ENCODE results near the gene TOGARAM2.
"Not testable (repeated sequence)": the region's sequence is repeated elsewhere in the genome, so short reads cannot be mapped to it uniquely, and the experiment has no call there.

Gene TOGARAM2

DNA sequence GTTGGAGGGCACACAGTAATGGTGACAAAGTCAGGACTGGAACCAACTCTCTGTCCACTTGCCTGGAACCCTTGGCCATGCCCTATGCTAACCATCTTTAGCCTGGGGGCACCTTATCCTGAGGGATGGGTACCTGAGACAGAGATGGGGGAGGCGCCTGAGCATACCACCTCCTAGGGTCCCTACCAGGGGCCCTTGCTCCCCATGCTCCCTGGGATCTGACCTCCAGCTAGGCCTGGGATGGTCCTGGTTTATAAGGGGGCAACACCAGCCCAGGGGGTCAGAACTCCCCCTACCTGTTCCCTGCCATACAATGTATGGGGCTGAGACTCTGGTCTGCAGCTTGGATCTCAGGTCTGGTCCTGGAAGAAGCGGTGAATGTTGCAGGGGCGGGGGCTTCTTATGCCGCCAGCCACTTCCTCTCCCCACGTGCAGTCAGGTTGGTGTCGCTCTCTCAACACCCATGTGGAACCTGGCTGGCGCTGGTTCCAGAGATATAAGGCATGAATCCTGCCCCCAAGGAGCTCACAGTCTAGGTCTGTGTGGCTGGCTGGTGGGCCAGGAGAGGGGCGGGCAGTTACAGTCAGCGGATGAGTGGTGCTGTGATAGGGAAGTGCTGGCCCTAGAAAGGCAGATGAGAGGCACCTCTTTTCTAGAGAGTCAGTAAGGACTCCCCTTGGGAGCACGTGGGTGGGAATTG lies 3.8 kb upstream of the TOGARAM2 start:
- DNase-seq (ENCODE audit: low read depth in 3 of 3) = no peak

DNA sequence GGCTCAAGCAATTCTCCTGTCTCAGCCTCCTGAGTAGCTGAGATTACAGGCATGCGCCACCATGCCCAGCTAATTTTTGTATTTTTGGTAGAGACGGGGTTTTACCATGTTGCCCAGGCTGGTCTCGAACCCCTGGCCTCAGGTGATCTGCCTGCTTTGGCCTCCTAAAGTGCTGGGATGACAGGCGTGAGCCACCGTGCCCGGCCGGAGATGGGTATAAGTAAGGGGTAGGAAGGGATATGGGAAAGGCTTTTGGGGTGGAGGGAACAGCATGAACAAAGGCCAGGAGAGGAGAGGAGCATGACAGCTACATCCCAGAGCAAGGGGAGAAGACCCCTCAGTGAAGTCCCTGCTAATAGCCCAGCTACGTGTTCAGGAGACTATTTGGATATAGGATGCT lies 3.1 kb upstream of the TOGARAM2 start:
- not testable (repeated sequence) for DNase-seq (ENCODE audit: low read depth in 3 of 3)

DNA sequence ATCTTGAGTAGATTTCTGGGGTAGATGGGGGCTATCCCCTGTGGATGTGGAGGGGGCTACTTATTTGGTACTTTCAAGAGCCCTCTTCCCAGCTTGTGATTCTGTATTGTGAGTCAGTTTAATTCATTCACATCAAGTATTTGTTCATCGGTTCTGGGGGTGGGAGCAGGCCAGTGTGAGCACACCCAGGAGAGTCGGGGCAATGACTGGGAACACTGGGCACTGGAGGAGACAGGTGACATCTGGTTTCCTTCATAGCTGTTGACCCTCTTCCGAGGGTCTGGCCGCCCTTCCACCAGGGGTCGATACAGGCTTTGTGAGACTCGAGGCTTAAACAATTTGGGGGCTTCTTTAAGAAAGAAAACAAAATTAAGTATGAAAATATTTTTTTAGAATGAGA lies 2.5 kb upstream of the TOGARAM2 start:
- DNase-seq (ENCODE audit: low read depth in 3 of 3) = no peak

DNA sequence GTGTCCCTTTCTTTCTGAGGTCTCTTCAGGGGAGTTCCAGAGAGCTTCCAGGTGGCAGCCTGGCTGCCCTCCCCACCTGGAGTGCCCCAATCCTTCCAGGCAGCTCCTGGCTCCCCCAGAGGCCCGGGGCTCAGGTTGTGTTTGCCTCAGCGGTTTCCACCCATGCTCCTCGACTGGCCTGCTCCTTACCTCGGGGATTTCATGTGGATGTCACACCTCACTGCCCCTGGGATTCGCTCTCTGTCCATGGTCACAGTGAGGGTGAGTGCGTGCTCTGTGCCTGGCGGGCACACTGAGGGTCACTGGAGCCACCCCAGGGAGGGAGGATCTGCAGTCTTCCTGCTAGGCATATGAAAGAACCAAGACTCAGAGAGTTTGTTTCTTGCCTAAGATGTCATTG lies 2.1 kb upstream of the TOGARAM2 start:
- no peak for DNase-seq (ENCODE audit: low read depth in 3 of 3)

DNA sequence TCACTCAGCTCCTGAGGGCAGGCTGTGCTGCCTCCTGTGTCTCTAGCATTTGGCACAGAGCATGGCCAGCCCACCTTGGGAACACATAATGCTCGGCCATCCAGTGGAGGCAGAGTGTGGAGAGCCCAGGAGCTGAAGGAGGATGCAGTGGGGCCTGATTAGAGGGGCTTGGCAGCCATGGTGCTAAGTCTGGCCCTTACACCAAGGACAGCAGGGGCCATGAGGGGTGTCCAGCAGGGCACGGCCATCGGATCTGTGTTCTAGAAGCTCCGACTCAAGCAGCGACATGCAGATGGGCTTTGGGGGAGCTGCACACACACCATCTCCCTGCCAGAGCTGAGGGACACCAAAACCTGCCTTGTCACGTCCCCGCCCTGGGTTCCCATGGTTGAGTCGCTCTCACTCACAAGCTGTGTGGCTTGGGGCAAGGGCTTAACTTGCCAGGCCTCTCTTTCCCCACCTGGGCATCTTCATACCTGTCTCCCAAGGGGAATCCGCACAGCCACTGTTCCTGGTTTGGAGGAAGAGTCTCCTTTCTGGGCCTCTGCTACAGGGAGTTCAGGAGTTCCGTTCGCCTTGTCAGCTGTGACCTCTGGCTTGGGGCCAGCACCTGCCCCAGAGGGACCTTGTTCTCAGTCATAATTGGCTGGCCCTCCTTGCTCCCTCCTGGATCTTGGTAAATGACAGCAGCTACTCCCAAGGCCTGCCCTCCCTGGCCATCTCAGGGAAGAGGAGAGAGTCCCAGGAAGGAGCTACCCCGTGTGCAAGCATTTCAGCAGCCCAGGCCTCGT lies 1.3 kb upstream of the TOGARAM2 start:
- DNase-seq (ENCODE audit: low read depth in 3 of 3) = no peak

DNA sequence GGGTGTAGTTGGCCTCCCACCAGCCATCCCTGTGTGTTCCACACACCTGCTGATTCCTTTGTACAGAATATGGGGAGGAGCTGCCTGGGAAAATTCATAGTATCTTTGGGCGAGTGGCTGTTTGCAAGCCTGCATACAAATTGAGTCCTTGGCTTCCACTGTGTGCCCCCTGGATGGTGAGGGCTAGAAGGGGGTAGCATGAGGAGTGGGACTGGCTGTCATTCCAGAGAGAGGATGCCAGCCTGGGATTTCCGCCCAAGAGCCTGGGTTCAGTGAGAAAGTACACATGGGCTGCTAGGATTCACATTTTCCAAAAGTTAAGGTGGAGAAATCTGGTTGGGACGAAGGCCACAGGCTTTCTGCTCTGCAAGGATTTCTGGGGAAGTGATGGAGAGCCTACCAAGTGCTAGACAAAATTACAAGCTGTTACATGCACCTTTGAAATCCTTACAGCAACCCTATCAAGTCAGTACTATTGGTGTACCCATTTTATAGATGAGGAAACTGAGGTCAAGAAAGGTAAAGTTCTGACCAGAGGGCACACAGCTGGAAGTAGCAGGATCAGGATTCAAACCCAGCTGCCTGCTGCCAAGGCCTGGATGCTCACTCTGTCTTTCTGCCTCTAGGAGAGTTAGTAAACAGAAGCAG lies 606 bp upstream of the TOGARAM2 start:
- no peak for DNase-seq (ENCODE audit: low read depth in 3 of 3)

DNA sequence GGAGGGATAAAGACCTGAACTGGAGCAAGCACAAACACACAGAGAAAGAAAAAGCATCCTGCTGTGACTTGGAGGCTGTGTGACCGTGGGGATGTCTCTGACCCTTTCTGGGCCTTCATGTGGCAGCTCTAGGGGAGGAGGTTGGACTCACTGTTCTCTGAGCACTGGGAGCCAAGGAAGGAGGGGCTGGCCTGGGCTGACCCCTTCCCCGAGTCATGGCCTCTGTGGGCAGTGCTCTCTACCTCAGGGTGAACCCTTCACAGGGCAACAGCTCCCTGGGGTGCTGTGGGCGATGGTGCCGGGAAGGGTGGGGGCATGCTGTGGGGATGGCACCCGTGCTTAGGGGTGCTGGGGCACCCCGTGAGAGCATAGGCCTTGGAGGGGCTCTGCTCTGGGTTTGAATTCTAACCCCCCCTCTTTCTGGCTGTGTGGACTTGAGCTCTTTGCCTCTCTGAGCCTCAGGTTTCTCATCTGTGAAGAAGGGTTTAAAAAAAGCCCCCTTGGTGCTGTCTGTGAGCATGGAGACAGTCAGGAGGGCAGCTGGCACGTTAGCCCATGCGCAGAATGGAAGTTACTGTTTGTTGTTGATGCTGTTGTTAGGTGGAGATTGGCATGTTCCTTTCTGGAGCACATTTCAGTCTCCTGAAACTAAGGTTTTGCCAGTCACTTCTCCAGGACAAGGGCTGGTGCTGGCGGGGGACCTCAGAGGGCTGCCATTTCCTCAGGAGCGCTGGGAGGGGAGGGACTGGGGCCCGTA lies 700 bp downstream of the TOGARAM2 start:
- no peak for DNase-seq (ENCODE audit: low read depth in 3 of 3)

DNA sequence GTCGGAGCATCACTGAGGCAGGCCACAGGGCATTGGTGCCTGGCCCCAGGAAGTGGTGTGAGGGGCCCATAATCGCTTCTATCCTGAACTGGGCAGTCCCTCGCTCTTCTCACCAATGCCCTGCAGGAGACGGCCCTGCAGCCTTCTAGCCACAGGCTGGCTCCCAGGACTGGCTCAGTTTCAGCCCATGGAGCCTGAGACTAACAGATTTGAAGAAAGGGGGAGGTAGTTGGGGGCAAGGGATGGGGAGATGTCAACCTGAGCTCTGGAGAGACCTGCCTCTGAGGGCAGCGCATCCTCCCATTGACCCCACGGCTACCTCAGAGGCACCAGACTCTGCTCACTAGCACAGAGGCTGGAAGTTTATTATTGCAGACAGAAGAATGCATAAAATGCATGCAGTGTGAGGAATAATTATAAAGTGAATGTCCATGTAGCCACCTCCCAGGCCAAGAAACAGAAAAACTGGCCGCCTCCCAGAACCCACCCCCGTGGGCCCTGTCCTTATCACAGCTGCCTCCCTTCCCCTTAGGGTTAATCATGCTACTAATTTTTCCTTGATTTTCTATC lies 1.4 kb downstream of the TOGARAM2 start:
- DNase-seq (ENCODE audit: low read depth in 3 of 3) = no peak

DNA sequence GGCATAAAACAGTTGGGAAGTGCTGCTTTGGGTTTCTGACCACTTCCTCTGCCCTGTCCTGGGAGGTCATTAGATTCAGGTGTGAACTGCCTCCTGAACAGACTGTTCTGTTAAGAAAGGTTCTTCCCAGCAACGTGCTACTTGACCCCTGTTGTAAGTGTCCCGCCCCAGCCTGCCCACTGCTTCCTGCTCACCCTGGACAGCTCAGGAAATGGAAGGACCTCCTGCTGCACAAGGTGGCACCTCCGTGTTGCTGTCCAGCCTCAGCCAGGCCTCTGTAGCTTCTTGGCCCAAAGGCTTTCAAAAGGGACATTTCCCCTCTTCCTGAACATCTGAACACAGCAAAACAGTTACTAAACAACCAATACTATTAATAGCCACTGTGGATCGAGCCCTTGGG lies 5.3 kb downstream of the TOGARAM2 start:
- DNase-seq (ENCODE audit: low read depth in 3 of 3) = no peak

DNA sequence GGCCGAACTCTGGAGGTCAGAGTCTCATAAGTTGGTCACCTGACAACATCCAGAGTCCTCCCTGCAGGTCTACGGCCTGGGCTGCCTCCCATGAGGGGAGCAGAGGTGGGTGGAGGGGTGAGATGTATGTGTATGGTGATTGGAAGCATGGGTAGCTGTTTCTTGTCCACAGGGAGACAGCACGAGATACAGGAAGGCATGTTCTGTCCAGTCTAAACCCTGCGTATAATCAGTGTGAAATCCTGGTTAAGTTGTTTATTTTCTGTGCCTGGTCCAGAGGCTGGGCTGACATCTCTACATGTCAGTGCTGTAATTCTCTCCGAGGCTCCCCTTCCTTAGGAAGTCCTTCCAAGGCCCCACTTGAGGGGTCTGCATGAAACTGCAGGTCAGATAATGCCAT lies 8.9 kb downstream of the TOGARAM2 start:
- no peak for DNase-seq (ENCODE audit: low read depth in 3 of 3)

DNA sequence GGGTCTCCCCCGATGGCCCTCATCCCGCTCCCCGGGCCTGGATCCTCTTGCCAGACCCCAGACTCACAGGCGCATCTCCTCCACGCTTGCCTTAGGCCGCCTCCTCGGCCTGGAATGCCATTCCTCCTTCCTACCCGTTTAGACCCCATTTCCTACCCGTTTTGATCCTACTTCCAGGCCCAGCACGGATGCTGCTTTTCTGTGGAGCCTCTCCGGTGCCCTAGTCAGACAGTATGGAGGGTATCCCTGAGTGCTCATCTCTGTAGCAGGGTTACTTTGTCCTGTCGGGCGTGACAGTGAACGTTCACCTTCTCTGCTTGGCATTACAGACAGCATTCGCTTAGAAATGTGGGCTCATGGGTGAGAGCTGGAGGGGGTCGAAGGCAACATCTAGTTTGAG lies 9.3 kb downstream of the TOGARAM2 start:
- no peak for DNase-seq (ENCODE audit: low read depth in 3 of 3)

DNA sequence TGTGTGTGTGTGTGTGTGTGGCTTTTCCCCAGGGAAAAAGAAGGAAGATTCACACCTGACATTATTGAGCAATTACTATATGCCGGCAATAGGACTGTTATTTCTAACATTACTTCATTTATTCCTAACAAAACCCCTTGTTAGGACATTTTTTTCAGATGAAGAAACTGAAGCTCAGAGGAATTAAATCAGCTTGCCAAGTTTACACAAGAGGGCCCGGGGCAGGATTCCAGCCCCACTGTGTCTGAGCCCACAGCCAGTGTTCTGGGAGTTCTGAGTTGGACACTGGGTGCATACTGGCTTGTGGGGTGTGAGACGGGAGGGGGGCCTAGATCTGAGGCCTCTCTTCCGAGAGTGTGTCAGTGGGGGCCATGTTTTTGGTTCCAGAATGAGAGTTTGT lies 9.9 kb downstream of the TOGARAM2 start:
- DNase-seq (ENCODE audit: low read depth in 3 of 3) = no peak

DNA sequence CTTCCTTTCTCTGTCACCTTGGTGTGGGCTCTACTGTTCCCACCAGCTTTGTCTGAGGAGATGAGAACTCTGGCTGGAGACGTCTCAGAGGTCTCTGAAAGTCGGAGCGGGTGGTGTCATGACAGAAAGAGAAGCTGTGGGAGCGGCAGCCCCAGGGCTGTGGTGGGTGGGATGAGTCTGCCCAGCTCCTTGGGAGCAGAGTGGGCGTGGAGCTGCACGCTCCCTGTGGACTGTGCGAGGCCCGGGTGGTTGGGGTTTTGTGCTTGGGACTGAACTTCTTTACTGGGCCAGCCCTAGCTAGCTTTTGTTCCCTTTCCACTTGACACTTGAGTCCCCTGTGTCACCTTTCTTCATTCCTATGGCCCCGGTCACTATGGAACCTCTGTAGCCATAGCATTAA lies 10.4 kb downstream of the TOGARAM2 start:
- DNase-seq (ENCODE audit: low read depth in 3 of 3) = no peak

DNA sequence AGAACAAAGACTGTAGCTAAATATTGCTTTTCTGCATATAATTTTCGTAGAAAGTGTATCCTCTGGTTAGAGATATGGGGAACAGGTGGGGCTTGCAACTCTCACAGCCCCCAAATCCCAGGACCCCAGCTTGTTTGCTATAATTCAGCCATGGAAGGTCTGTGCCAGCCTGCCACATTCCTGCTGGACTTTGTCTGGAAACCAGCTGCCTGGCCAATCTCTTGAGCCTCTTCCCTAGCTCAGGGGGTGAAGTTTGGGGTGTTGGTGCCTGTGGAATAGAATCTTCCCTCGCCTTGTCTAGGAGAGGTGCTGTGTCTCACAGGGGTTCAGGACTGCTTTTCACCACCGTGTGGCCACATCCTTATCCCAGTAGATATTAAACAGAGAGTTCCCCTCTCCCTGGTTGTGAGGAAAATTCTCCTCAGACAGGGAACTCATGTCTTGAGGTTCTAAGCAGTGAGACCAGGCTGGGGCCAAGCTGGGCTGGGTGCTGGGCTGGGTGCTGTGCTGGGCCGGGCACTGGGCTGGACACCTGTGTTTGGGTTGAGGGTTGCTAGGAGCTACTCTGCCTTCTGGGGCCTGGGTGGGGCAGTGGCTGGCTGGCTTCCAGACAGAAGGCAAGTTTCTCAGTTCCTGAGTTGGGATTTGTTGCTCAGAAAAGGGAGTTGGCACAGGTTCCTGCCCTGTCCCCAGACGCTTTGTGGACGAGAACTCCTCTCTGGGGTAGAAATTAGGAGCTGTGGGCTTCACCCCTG lies 12.3 kb downstream of the TOGARAM2 start:
- DNase-seq (ENCODE audit: low read depth in 3 of 3) = no peak

DNA sequence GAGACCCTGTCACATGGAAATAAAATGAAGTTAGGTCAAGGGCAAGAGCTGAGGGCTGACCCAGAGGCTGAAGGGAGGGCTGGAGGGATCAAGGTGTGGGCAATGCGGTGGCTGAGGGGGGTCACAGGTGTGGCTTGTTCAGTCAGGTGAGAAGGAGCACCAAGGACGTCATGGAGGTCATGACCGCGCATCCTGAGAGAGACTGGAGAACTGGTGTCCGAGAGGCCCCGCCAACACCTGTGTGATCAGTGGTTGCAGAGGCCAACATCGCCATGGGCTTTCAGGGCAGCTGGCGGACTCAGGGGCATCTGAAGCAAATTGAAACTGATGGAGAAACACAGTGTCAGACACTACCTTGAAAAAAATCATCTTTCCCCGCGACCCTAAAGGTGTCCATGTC lies 13.0 kb downstream of the TOGARAM2 start:
- DNase-seq (ENCODE audit: low read depth in 3 of 3) = no peak

DNA sequence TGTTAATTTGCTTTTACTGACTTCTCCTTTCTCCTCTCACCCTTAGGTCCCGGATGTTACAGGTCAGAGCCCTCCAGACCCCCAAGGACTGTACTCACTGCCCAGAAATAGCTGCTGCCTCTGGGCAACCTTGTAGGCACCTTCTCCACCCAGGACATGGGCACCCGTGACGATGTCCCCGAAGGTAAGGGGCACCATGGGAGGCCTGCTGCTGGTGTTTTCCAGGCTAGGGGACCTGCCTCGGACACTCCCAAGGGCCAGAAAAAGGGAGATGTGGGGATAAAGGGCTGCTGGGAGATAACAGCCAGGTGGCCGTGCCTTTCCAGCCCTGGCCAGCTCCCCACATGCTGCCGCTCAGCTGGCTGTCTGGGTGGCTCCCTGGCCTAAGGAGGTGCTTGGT lies 13.6 kb downstream of the TOGARAM2 start:
- no peak for DNase-seq (ENCODE audit: low read depth in 3 of 3)

DNA sequence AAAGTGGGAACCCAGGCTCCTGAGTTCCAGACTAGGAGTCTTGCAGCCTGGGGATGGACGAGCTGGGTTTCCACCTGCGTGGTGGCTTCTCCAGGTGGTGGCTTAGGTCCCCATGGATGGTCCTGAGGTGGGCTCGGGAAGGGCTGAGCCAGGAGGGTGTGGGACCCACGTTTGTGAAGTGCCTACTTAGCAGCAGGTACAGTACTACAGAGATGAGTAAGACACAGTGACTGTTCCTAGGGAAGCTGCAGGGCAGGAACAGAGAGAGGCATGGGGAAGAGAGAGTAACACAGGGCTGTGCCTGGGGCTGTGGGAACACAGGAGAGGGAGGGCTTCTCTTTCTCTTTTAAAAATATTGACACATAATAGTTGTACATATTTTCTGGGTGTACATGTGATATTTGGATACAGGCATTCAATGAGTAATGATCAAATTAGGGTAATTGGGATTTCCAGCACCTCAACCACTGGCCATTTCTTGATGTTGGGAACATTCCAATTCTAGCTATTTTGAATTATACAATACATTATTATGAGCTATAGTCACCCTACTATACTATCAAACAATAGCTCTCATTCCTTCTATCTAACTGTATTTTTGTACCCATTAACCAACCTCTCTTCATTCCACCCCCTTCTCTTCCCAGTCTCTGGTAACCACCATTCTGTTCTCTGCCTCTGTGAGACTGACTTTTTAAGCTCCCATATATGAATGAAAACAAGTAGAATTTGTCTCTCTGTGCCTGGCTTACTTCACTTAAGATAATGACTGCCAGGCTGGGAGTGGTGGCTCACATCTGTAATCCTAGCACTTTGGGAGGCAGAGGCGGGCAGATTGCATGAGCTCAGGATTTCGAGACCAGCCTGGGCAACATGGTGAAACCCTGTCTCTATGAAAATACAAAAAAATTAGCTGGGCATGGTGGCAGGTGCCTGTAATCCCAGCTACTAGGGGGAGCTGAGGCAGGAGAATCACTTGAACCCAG lies 15.0 kb downstream of the TOGARAM2 start:
- DNase-seq (ENCODE audit: low read depth in 3 of 3) = no peak

DNA sequence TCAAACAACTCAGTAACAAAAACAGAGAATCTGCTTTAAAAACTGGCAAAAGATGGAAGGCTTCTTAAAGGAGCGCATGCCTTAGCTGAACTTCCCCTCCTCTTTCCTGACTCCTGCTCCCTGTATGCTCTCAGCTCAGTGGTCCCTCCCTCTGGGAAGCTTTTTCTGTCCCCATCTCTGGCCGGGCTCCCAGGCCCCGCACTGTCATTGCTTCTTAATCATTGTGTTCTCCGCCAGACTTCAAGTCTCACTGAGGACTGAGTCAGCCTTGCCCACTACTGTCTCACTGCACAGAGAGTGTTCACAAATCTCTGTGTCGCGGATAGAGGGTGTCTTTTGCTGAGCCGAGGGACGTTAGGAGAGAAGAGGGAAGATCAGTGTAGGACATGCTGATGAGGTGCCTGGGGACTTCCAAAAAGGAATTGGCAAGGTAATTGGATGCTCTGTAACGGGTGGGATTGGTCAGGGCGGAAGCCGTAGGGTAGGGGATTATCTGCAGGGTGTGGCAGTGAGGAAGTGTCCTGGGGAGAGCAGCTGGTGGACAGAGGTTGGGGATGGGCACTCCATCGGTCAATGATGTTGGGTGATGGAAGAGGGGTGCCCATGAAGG lies 16.2 kb downstream of the TOGARAM2 start:
- no peak for DNase-seq (ENCODE audit: low read depth in 3 of 3)
